ENCODE results near the gene PIEZO1. TPM values are rescaled to one million over a fixed set of nuclear protein-coding genes. Genes with fewer than 3 reads are reported as not detected.

The PIEZO1 gene
- total and polyA plus RNA-seq, 9 of the 15 experiments (the other 6 are each of a cell fraction or from before 2014, with no cell fraction given): 3.6 to 432 (median 131) TPM

GRCh38 chr16:88792668-88793250 lies 7.7 kb upstream of the PIEZO1 start:
- ChIA-PET POLR2A (interaction anchor here (0.7 to 2.9 kb wide), 10 partner anchors 8 to 204 kb away, joined by 3 to 18 read pairs (median 4); partner anchors contain the start of genes APRT and PIEZO1), CTCF (ENCODE audit: low intra/inter-chr PET ratio) (no interaction called here)
- H3K36me3 ChIP-seq (ENCODE audit: control insufficient read depth, insufficient read depth, low read length): no peaks in the 10 kb centered on the region
- TF ChIP-seq USF1 (CRISPR knock-in tag; IDR thresholded peaks at IDR 0.05) (peak; percentile 35; the same call in 1 of the 2 replicates), GABPB1 (CRISPR knock-in tag; IDR thresholded peaks at IDR 0.05) (no peak), HMGN3 (IDR thresholded peaks at IDR 0.05; ENCODE audit: borderline replicate concordance, extremely low read depth, insufficient read length, low read depth, low read length) (no peak), KDM4B (IDR thresholded peaks at IDR 0.05; ENCODE audit: borderline replicate concordance in 2 of 2, low read depth in 1 of 2) (no peak), HMBOX1 (IDR thresholded peaks at IDR 0.05) (no peak), MAX (CRISPR knock-in tag; IDR thresholded peaks at IDR 0.05) (0 out of 2 replicates have a peak, but pooled peaks have one; percentile 8), WHSC1 (IDR thresholded peaks at IDR 0.05; ENCODE audit: low read length) (no peak), CREM (IDR thresholded peaks at IDR 0.05; ENCODE audit: low read depth) (0 out of 2 replicates have a peak, but pooled peaks have one; percentile 24), TRIM25 (IDR thresholded peaks at IDR 0.05; ENCODE audit: borderline replicate concordance) (no peak), CBFA2T2 (conservative IDR thresholded peaks at IDR 0.05) (no peak), CXXC5 (CRISPR knock-in tag; IDR thresholded peaks at IDR 0.05) (no peak)
- H3K4me3 ChIP-seq: no peak overlapping the region
- DNase-seq (ENCODE audit: extremely low read depth in 1 of 4, low spot score in 3 of 4): no peak
- ATAC-seq: peak; percentile 35; the same call in 2 of the 3 replicates
- H3K79me2 ChIP-seq (ENCODE audit: control insufficient read depth, insufficient read depth, low read length): no peaks in the 10 kb centered on the region
- H3K27ac ChIP-seq (ENCODE audit: extremely low read depth, low read depth, low read length): no peak overlapping the region
- in situ Hi-C loops (cut with MboI): no loop called here
- no peaks in the 10 kb centered on the region for H3K27me3 ChIP-seq (ENCODE audit: control insufficient read depth in 2 of 2, insufficient read depth in 2 of 2, low read length in 2 of 2)
- no TSS peak for BruUV-seq (replicated peaks)
- no peaks in the 10 kb centered on the region for H3K9me3 ChIP-seq (replicated peaks; ENCODE audit: control insufficient read depth, insufficient read depth, low read depth, low read length)
- FAIRE-seq: no peak
- no peak overlapping the region for H3K4me2 ChIP-seq (ENCODE audit: insufficient read depth, low read length)
- H3K9me1 ChIP-seq (ENCODE audit: control insufficient read depth, insufficient read depth, low read length): no peaks in the 10 kb centered on the region
- H4K20me1 ChIP-seq (replicated peaks; ENCODE audit: control insufficient read depth, insufficient read depth, low read length): no peaks in the 10 kb centered on the region
- H2AFZ ChIP-seq (ENCODE audit: low read depth, low read length): no peak overlapping the region
- peaks cover 11 to 43% of the 10 kb centered on the region in 2 experiments for H3K4me1 ChIP-seq (replicated peaks in 1 of 2; ENCODE audit: control insufficient read depth in 2 of 2, insufficient read depth in 2 of 2, low read length in 2 of 2)
- intact Hi-C loops (cut with micrococcal nuclease): no loop called here
- H3K9ac ChIP-seq (ENCODE audit: insufficient read depth in 1 of 2, low read depth in 2 of 2, low read length in 2 of 2): peak overlapping the region in 1 of 2 experiments; percentile 66; a peak in 2 of 4 replicates
- 71% methylated on average over 11 of the region's 12 CpGs for WGBS (ENCODE audit: insufficient coverage, low coverage, missing lambda C conversion rate)
